GM18499 (cell line): Measurements from ENCODE around the gene HS1BP3.

ENCODE experiments used
- ATAC-seq: cut with Tn5 transposase; IDR thresholded peaks from one replicate; pipeline ENCODE4 v1.9.1; 2021; ENCODE audit warnings: moderate number of reproducible peaks; ENCODE audit not compliant: insufficient read depth, unreplicated experiment

The HS1BP3 gene

DNA sequence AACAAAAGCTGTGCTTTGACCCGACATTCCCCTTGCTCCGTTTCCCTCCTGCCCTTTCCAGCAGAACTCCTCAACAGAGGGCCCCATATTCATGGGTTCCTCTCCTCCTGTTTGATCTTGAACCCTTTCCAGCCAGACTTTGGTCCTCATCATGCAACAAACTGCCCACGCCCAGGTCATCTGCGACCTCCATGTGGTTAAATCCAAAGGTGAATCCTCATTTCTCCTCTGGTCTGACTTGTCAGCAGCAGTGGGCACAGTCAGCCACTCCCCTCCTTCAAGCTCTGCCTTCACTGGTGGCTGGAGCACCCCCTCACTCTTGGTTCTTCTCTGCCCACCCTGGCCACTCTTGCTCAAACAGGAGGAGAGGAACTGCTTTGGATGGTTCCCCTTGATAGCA is 2.7 kb downstream of the HS1BP3 start:
- no peak for ATAC-seq

DNA sequence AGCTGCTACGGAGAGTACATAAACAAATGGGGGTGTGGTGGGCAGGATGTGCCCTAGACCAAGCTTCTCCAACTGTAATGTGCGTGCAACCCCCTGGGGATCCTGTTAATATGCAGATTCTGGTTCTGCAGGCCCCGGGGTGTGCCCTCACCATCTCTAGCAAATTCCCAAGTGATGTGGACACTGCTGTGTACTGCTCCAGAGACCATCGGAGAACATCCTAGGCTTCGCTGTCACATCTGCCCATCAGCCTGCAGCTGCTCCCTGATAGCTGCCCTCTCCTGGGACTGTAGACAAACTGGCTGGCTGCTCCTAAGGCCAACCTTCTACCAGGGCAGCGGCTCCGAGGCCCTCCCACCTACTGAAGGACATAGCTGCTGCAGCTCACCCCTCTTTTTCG is 3.2 kb downstream of the HS1BP3 start:
- ATAC-seq: no peak

DNA sequence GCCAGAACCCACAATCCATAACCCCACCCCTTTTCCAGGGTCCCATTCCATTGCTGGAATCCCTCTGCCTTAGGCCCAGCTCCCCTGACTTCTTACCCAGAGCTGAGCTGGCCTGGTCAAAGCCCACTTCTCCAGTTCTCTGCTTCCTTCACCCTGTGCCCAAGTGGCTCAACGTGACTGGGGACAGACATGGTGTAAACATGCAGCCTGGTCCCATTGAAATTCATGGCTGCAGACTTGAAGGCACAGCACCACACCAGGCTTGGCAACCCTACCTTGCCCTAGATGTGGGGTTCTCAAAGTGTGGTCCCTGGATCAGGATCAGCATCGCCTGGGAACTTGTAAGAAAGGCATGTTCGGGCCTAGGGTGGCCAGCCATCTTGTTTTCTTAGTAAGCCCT is 3.7 kb downstream of the HS1BP3 start:
- no peak for ATAC-seq

DNA sequence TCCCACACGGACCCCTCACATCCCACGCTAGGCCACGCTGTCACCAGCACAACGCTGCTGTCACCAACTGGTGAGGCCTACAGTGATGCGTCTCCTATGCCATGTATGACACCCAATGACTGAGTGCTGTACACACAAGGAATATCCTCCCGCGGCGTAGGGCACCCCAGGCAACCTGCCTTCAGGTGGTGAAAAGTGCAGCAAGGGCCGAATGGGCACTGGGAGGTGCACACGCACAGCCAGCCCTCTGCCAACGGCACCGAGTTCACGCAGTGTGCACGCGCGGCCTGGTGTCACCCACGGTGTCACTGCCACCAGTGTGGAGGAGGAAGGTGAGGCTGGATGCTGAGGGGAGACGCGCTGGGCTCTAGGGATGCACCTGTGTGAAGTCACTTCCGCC is 4.5 kb downstream of the HS1BP3 start:
- no peak for ATAC-seq

DNA sequence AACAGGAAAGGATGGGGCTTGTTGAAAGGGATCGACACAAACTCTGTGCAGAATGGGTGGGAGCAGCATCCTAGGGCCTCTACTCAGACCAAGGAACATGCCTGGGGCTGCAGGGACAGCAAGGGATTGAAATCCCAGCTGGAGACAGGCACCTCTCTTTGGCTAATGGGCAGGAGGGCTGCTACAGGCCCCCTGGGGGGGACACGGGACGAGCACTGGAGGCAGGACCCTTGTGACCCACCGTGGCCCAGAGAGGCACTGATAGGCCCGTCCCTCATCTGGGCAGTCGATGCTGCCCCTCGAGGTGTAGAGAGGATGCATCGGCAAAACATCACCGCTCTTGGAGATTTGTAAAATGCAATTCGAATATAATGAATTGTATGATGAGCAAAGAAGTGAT is 5.1 kb downstream of the HS1BP3 start:
- no peak for ATAC-seq

DNA sequence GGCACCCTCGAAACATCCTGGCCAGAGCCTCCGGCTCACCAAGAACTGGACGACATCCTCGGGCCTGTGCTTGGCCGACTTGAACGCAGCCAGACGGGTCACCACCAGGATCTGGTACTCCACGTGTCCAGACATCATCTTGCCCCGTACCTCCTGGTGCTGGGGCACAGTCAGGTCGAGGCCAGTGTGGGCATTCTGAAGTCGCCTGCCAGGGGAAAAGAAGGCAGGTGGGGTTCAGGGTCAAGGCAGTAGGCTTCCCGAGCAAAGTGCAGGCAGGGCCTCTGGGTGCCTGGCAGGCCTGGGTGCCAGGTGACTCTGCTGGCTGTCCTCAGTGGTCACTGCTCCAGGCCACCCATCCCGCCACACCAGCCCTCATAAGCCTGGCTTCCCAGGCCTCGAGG is 5.6 kb downstream of the HS1BP3 start:
- ATAC-seq: no peak

DNA sequence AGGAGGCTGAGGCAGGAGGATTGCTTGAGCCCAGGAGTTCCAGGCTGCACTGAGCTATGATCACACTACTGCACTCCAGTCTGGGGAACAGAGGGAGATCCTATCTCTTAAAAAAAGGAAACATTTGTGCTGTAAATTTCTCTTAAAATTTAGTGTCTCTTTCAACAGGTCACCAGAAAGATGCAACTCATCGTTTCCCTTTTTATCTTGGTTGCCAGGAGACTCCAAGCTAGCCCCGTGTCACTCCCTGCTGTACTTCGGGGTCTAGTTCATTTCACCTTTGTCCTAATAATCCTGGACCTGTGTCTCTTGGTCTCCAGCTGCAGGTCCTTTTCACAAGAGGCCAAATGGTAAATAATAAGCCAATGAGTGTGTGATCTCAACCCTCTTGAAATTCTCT is 7.1 kb downstream of the HS1BP3 start:
- ATAC-seq: no peak

DNA sequence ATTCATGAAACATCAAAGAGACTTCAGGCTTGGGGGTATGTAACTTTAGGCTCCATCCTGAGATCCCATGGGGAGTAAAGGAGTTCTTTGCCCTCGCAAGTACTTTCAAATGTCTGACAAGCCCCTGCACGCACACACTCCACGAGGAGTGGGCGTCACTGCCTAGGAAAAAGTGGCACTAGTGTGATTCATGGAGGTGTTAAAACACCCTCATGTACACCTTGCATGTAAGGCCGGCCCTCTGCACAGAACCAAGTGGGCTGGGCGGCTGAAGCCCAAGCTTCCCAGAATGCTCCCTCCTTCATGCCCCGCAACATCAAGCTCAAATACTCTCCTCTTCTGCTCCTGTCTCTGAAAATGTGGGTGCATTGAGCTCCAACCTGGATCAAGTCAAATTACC is 7.8 kb downstream of the HS1BP3 start:
- no peak for ATAC-seq

DNA sequence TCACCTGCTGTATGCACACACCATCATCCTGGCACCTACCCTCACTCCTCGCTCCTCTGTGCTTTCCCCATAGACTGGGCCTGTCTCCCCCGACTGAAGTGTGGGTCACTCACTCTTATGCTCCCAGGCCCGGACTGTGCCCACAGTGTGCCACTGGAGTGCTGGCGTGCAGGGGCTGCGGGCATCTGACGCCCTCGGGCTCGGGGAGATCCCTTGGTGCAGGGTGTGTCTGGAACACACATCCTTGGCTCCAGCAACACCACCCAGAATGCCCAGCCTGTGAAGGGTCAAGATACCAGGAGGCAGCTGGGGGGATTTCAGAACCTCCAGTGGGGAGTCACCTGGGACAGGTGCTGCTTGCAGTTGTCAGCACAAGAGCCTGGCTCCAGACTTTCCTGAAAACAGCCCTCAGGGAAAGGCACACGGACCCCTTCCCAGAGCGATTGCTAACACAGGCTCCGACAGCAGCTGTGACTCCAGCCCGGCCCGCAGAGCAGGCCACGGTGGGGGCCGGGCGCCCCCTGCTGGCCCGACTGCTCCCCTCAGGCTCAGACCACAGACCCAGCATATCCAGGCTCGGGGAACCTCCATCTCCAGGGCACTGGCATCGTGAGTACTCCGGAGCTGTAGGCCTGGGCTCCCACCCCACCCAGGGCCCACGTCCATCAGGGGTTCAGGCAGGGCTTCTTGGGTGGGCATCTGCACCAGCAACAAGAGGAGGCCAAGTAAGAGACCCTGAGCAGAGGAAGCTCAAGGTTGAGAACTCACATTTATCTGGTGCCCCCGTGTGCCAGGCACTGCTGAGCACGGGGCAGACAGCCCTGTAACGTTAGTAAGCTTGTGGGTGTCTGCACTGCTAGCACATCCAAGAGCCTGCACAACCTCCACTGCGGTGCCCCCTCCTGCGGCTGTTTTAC is 8.6 kb downstream of the HS1BP3 start:
- ATAC-seq: peak; percentile 77

DNA sequence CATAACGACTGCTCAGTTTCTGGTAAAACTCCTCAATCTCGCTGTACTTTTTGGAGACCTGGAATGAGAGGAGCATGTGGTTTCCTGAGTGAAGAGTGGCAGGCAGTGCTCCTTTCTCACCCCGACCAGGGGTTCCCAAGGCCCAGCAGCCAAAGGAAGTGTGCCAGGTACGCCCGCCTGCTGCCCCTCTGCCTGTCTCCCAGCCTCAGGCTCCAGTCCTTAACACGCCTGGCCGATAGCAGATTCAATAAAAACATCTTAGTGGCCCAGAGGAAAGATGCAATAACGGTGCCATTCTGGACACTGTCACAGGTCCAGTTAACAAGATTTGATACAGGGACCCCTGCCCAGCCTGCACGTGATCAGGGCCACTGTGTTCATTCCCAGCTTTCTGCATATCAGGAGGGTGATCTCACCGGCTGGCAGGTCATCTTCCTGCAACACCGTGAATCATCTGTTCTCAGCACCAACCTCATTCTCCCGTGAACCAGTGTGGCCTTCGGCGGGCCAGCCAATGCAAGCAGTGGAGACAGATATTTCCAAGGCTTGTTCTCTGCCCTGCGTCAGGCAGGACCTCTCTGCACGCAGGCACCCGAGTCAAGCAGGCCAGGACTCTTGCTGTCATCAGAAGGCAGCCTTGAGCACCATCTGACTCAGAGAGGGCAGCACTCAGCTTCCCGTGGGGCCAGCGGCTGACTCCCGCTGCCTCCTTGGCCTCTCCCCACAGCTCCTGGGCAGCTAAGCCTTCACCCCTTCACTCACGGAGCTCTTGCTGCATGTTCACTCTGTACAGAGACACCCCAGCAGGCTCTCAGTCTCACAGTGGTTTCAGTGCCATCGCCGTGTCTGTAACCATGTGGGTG is 9.5 kb downstream of the HS1BP3 start:
- ATAC-seq: no peak

DNA sequence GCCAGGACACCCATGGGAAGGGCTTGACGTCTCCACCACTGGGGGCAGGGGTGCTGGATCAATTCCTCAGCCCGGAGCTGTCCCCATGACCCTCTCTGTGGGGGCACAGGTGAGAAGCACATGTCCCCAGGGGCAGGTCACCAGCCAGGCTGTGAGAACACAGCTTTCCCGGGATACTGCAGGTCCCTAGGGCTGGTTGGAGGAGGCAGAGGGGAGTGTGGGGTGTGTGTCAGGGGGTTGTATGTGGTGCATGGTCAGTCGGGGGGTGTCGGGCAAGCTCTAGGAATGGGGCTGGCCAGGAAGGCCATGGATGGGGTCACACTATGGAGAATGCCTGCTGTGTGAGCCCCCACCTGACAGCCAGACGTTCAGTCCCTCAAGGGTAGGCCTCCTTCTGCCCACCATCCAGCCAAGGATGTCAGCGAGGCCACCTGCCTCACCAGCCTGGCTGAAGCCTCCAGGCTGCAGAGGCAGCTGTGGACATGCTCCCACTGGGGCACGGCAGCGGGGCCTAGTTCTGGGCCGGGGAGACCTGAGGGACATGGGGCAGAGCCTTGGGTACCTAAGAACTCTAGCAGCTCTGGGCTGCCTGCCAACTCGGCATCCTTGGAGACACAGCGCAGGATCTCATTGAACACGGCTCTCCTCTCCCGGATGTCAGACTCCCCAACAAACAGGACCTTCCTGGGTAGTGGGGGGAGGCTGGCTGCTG is 10.3 kb downstream of the HS1BP3 start:
- ATAC-seq: no peak

DNA sequence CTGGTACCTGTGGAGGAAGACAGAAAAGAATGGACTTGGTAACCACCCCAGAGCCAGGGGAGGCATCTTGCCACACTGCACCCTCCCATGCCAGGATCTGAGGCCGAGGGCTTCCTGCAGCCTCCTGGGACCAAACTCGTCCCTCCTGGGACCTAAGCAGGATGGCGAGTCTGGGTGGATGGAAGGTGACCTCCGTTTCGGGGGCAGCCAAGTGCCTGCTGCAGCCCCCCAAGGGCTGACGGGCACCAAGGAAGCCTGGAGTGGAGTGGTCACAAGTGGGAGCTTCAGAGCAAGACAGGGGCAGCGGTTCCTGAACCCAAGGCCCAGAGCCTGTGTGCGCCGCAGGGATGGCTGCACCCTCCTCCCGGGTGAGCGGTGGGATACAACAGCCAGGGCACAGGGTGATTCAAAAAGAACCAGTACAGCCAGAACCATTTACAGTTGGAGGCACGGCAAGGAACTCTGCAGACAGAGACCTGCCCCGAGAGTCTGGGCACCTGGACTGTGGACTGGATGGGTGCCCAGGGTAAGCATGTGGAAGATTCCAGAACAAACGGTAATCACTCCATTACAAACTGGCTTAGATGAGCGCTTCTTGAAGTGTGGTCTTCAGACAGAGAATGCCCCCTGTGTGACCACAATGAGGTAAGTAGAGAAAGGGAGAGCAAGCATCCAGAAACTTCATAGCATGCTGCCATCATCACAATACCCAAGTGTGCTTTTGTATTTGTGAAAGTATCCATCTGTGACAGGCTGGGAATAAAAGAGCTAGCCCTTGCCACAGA is 12.1 kb downstream of the HS1BP3 start:
- no peak for ATAC-seq

DNA sequence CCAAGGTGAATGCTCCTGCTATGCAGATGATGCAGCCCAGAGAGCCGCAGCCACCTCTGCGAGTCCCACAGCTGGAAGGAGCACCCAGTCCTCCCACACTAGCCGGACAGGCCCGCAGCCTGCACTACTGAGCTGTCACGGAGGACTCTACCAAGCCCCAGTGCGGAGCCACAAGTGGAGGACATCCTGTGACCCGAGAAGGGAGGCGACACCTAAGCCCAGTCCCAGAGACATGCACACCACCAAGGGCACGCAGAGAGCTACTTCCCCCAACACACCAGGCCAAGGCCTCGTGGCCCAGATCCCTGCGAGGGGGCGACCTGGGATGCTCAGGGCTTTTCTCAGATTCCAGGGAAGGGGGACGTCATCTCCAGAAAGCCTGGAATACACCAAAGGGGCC is 12.9 kb downstream of the HS1BP3 start:
- ATAC-seq: no peak

DNA sequence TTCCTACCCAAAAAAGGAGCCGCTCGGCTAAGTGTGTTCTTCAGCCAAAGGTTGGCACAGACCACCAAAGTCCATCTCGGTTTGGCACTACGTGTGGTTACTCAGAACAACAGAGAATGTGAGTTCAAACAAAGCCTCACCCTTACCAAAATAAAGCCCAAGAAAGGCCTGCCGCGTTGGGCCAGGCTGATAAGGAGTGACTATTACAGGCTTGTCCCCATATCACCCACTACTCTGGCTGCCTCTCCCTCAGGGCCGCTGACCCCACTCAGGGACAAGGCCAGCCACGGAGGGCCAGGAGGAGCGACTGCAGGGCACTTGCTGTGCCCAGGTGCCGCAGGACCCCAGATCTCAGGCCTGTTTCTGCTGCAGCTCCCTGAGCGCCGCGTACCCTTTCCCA is 13.8 kb downstream of the HS1BP3 start:
- ATAC-seq: no peak

DNA sequence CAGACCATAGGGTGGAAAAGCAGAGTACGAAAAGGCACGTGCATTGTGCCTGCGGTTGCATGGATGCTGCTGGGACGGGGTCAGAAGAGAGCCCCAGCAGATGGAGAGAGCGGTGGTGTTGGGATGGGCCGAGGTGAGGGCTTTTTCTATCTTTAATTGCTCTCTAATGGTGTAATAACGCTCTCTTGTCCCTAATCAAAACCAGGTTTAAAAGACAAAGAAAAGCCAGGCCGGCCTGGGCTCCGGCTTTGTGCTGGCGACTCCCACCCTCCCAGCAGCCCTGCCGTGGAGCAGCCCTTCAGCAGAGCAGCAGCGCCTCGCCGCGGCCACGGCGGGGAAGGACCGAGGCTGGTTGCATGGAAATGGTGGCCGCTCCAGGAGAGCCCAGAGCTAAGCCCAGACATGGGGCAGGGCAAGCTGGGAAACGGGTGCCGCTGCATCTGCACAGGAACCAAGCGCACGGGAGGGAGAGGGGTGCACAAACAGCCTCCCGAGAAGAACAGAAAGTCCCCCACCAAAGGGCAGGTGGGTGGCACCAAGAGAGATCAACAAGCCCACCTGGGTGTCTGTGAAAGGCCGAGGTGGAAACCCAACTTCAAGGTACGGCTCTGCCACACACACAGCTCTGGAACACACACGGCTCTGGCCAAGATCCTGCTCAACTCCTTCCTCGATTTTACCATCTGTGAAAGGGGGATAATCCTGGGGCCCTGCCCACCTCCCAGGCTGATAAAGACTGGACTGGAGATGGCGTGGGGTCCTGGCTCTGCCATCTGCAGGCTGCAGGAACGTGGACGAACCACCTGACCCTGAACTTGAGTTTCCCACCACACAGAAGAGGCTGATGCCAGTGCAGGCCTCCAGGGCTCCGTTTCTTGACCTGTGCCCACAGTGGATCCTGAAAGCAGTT is 15.0 kb downstream of the HS1BP3 start:
- ATAC-seq: no peak

DNA sequence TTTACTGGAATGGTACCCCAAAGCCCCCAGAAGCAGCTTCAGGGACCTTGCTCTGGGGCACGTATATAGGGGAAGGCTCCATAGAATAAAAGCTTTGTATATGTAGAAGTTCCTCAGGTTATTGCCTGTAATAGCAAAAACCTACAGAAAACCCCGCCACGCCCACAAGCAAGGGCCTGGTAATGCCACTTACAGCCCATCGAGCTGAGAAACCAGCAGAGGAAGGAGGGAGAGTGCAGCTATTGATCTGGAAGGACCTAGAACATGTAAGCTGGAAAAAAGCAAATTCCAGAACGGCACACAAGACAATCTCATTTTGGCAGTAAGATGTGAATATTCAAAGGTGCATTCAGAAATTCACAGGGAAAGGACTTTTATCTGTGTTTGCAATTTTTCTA is 15.8 kb downstream of the HS1BP3 start:
- ATAC-seq: no peak

DNA sequence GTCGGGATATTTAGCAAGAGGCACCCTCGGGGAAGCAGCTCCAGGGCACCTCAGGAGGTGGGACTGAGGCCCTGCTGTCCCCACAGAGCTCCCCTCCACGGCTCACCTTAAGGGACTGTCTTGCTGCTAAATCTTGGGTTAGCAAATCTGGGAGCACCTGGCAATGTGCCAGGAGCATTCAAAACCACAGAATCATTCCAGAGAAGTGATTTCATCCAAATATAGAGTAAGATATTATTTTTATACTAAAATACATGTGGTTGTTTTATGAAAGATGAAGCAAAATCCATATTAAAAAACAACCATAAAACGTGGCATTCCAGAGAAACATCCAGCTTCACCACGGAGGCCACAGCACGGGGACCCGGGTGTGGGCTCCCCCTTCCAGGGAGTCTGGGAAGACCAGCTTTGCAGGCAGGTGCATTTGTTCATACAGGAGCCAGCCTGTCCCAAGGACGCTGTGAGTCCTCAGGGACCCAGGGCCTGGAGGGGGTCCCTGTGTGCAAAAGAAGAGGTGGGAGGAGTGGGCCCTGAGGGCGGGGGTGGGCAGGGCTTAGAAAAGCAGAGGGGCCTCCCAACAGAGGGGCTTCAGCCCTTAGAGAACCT is 16.3 kb downstream of the HS1BP3 start:
- ATAC-seq: no peak

DNA sequence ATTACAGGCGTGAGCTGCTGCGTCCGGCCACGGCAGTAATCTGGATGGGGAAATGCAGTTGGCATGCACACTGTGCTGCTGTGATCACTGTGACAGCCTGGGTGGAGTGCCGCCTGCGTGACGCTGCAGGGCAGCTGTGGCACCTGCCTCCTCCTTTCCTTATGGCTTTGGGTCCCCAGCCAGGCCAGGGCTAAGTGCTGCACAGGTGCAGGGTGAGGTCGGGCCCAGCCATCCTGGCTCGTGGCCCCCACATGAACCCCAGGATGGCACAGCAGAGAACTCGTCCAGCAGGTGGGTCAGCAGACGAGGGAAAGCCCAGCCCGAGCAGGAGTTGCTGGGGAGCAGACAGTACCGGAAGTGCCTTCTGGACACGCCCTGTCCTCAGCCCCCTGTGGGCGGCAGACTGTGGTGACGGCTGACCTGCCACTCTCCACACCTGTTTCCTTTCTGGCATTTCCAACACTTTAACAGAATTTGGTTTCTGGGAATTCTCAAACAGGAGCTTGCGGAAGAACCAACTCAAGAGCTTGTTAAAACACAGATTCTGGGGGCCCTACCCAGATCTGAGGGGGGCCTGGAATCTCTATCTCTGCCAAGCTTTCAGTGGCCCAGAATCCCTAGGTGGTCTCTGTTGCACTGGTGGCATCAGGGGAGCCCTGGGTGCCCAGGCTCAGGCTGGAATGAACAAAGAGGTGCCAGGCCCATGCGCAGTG is 16.9 kb downstream of the HS1BP3 start:
- ATAC-seq: no peak
